AG09319 (cell line): Measurements from ENCODE around the gene PRR7.

Source experiments
- DNase-seq: peaks from one replicate; pipeline ENCODE4 v3.0.0-alpha.2; 2010; ENCODE audit warnings: low read depth; ENCODE audit errors: extremely low read depth
- TF ChIP-seq, protein P1 (sequence below): IDR thresholded peaks from 2 replicates; pipeline ENCODE4 v1.5.1; 2011; ENCODE audit warnings: low read depth, mild to moderate bottlenecking, inconsistent platforms, low read length, moderate library complexity

The PRR7 gene

DNA sequence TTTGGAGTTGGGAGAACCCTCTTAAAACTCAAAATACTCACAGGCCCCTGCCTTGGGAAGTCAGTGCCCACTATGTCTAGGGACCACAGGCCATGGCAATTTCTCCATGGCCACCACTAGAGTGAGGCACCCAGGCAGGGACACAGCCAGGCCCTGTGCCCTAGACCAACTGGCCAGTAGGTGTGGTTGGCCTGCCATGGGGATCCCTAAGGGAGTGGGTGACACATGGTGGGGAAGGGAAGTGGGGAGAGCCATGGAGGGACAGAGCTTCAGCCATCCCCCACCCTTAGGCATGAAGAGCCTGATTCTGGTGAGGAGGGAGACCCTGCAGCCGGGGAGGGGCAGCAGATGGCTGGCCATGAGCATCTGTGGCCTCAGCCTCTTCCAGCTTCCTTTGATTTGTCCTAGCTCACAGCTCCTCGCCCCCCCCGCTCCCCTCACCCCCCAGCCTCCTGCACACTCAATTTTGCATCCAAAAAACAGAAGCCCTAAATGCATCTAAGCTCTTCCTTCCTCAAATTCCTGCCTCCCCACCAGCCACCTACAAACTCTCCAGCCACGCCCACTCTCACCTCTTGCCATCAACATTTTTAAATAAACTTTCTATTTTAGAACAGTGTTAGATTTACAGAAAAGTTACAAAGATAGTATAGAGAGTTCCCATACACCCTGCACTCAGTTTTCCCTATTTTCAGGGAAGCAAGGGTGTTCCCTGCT, 28.4 kb downstream of the PRR7 start:
- DNase-seq: no peak

DNA sequence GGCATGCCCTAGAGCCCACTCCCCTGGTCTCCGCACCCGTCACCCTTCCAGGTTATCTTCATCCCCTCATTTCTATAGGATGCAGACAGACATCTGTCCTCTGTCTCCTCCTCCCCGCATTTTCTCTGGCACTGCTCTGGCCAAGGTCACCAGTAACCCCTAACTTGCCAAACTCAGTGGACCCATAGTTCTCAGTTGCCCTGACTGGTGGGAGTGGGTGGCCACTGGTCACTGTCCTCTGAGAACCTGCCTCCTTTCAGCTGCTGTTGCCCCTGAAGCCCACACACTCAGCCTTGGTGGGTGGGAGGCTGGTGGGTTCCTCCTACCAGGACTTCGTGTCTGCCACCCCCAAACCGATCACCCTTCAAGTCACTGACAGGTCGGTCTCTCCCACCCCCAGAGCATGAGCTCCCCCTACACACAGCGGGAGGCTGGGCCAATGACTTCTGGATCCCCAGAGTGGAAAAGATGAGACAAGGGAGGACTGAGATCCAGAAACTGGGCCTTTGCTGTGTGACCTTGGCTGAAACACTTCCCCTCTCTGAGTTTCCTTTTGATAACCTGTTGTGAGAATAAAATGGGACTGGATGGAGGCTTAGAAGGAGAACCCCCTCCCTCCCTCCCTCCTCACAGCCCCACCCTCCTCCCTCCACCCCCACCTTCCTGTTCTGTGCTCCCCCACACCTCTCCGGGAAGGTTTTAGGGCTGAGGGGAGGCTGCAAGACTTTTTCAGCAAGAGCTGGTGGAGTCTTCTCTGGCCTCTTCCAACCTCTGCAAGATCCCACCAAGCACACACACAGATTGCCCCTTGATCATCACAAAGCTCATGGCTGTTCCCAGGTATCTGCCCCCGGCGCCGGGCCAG, 29.2 kb downstream of the PRR7 start:
- no peak for DNase-seq
- TF ChIP-seq, protein P1, sequence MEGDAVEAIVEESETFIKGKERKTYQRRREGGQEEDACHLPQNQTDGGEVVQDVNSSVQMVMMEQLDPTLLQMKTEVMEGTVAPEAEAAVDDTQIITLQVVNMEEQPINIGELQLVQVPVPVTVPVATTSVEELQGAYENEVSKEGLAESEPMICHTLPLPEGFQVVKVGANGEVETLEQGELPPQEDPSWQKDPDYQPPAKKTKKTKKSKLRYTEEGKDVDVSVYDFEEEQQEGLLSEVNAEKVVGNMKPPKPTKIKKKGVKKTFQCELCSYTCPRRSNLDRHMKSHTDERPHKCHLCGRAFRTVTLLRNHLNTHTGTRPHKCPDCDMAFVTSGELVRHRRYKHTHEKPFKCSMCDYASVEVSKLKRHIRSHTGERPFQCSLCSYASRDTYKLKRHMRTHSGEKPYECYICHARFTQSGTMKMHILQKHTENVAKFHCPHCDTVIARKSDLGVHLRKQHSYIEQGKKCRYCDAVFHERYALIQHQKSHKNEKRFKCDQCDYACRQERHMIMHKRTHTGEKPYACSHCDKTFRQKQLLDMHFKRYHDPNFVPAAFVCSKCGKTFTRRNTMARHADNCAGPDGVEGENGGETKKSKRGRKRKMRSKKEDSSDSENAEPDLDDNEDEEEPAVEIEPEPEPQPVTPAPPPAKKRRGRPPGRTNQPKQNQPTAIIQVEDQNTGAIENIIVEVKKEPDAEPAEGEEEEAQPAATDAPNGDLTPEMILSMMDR: no peak

More for the DNA sequence above, 28.4 kb downstream of the PRR7 start:
- TF ChIP-seq, protein P1: no peak

DNA sequence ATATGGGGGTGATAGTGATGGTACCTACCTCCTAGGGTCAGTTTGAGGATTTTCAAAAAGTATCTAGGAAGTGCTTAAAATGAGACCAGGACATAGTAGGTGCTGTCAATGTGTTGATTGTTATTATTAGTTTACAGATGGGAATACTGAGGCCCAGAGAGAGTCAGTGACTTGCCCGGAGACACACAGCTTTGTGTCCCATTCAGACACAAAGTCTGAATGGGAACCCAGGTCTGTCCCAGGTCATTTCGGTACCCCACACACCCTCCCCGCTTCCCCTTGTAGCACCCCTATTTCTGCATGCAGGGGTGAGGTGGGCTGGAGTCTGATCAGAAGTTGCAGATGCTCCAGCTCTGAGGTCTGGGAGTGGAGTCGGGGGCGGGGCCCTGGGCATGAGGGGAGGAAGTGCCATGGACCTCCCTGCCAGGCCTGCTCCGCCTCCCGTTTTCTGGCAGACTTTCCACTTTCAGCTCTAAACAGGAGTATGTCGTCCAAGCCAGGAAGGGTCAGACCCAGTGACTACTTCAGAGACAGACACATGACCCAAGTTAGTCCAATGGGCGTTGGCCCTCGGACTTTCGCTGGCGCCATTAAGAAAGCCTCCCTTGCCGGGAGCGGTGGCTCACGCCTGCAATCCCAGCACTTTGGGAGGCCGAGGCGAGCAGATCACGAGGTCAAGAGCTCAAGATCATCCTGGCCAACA, 30.1 kb downstream of the PRR7 start:
- TF ChIP-seq, protein P1: no peak
- no peak for DNase-seq

DNA sequence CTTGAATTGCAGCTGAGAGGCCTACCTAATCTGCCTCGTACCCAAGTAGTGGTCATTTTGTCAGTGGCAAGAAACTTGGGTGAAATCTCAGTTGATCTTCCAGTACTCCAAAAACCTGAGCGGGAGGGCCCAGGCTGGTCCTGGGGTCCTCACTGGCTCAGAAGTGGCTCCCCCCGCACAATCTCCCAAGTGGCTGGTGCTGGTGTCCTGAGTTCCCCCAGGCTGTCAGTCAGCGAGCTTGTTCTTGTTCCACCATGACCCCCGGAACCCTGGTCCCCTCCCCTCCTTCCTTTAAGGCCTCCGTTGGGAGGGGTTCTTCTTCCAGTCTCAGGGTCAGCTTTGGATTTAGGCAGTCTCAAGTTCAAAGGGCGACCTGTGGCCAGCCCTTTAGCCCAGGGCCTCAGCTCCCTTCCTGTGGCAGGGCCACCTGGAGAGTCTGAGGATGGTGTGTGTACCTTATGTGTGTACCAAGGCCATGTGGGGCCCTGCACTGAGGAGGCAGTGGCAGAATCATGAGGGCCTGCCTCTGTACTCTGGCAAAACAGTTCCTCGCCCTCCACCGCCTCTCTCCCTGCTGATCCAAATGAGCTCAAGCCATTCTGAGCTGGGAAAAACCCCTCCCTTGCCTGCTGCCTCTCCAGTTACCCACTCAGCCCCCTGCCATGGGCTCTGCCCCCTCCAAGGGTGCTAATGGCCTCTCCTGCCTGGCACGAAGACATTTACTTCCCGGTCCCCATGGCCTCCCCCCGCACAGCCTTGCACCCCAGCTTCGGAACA, 31.3 kb downstream of the PRR7 start:
- TF ChIP-seq, protein P1: no peak
- DNase-seq: no peak

DNA sequence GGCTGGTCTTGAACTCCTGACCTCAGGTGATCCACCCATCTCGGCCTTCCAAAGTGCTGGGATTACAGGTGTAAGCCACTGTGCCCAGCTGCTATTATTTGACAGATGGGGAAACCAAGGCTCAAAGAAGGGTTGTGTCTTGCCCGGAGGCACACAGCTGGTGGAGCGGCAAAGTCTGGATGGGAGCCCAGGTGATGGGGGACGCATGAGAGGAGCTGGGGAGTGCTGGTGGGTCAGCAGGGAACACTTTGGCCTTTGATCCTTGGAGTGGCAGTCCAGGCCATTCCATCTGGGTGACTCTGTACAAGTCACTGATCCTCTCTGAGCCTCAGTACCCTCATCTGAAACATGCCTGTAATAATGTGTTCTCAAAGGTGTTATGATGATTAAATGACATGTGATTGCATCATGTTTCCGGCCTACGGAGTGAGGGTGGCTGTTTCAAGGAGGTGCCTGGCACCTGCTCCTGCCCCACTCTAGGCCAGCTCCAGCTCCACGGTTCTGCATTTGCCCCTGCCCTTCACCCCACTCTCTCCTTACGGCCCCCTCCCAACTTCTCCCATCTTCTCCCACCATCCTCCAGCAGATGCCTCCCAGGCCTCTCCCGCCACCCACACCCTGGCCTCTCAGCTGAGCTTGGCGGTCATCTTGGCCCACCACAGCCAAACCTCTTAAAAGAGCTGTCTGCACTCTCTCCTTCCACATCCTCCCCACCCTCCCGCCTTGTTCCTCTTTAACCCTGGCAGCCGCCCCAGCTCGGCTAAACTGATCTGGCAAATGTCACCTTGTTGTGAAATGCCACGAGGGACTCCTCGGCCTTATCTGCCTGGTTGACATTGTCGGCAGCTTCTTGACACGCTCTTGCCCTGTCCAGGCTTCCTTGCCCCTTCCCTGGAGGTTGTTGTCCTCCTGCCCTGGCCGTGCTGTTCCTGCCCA, 32.4 kb downstream of the PRR7 start:
- TF ChIP-seq, protein P1: no peak
- DNase-seq: no peak

DNA sequence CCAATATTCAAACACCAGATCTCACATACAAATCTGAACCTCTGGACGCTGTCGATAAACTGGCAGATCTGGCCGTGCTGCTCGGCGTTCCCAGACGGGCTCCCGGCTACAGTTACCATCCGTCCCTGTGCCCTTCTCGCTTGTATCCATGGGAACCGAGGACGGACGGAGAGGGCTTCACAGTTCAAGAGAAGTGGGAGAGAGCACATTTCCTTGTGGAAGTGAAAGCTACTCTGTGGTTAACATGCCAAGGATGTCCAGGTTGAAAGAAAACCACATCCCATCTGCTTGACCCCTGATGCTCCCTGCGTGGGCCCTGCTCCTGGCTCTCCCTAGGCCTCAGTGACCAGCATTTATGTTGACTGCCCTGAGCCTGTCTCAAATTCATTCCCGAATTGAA, 33.2 kb downstream of the PRR7 start:
- TF ChIP-seq, protein P1: no peak
- DNase-seq: no peak
